ENCODE results near the gene BBS9. TPM values are rescaled to one million over a fixed set of nuclear protein-coding genes. Genes with fewer than 3 reads are reported as not detected.

BBS9 gene
- total and polyA plus RNA-seq, 9 of the 15 experiments (the other 6 are each of a cell fraction or from before 2014, with no cell fraction given) = 0.77 to 3.3 (median 2.4) TPM

- TF ChIP-seq, protein P1, sequence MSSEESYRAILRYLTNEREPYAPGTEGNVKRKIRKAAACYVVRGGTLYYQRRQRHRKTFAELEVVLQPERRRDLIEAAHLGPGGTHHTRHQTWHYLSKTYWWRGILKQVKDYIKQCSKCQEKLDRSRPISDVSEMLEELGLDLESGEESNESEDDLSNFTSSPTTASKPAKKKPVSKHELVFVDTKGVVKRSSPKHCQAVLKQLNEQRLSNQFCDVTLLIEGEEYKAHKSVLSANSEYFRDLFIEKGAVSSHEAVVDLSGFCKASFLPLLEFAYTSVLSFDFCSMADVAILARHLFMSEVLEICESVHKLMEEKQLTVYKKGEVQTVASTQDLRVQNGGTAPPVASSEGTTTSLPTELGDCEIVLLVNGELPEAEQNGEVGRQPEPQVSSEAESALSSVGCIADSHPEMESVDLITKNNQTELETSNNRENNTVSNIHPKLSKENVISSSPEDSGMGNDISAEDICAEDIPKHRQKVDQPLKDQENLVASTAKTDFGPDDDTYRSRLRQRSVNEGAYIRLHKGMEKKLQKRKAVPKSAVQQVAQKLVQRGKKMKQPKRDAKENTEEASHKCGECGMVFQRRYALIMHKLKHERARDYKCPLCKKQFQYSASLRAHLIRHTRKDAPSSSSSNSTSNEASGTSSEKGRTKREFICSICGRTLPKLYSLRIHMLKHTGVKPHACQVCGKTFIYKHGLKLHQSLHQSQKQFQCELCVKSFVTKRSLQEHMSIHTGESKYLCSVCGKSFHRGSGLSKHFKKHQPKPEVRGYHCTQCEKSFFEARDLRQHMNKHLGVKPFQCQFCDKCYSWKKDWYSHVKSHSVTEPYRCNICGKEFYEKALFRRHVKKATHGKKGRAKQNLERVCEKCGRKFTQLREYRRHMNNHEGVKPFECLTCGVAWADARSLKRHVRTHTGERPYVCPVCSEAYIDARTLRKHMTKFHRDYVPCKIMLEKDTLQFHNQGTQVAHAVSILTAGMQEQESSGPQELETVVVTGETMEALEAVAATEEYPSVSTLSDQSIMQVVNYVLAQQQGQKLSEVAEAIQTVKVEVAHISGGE (CRISPR knock-in tag; IDR thresholded peaks at IDR 0.05) = no peak
- TF ChIP-seq POLR2H (tag; IDR thresholded peaks at IDR 0.05; ENCODE audit: low read depth) = peak; percentile 43; the same call in 1 of the 2 replicates
- peak; percentile 76 for TF ChIP-seq MXI1 (IDR thresholded peaks at IDR 0.05; ENCODE audit: low read depth, low read length)
- TF ChIP-seq GTF2F1 (IDR thresholded peaks at IDR 0.05; ENCODE audit: low read depth, low read length) = 0 out of 2 replicates have a peak, but pooled peaks have one; percentile 25
- TF ChIP-seq, protein P2, sequence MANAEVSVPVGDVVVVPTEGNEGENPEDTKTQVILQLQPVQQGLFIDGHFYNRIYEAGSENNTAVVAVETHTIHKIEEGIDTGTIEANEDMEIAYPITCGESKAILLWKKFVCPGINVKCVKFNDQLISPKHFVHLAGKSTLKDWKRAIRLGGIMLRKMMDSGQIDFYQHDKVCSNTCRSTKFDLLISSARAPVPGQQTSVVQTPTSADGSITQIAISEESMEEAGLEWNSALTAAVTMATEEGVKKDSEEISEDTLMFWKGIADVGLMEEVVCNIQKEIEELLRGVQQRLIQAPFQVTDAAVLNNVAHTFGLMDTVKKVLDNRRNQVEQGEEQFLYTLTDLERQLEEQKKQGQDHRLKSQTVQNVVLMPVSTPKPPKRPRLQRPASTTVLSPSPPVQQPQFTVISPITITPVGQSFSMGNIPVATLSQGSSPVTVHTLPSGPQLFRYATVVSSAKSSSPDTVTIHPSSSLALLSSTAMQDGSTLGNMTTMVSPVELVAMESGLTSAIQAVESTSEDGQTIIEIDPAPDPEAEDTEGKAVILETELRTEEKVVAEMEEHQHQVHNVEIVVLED (CRISPR knock-in tag; IDR thresholded peaks at IDR 0.05) = peak; percentile 70
- no peak for TF ChIP-seq TRIM28 (IDR thresholded peaks at IDR 0.05)
- no peak for TF ChIP-seq CBX5 (IDR thresholded peaks at IDR 0.05; ENCODE audit: borderline replicate concordance, low read depth)
- TF ChIP-seq ZZZ3 (IDR thresholded peaks at IDR 0.05) = no peak
- TF ChIP-seq KDM4B (IDR thresholded peaks at IDR 0.05; ENCODE audit: borderline replicate concordance in 2 of 2, low read depth in 1 of 2) = 0 out of 4 replicates have a peak, but pooled peaks of 1 of the 2 experiments have one; percentile 65
Measured at GRCh38 chr7:33128990-33129805, at the start of gene BBS9 (continued).

Measured in K562 (cell line).